H7 (cell line): ENCODE measurements around the gene AEN. TPM values are rescaled to one million over a fixed set of nuclear protein-coding genes. Genes with fewer than 3 reads are reported as not detected.

Experiments
- DNase-seq: peaks from one replicate; pipeline ENCODE4 v3.0.0; 2012
- H3K27me3 ChIP-seq: 2 replicates; pipeline ENCODE4 v1.6.0; 2011; ENCODE audit warnings: mild to moderate bottlenecking, low read length; ENCODE audit not compliant: control insufficient read depth, insufficient read depth
- H3K36me3 ChIP-seq: replicated peaks from 2 replicates; pipeline ENCODE4 v1.5.1; 2011; ENCODE audit warnings: low read length; ENCODE audit not compliant: control insufficient read depth, insufficient read depth
- H3K4me3 ChIP-seq: 2 replicates; pipeline ENCODE4 v1.5.1; 2011; ENCODE audit warnings: low read depth, mild to moderate bottlenecking, control low read depth, low read length, moderate library complexity; ENCODE audit not compliant: insufficient read depth
- total RNA-seq: library from RNA; depleted of rRNA; stranded (reverse); fragments of >200 nt; shearing (Covaris generic); gene quantifications from 2 replicates; pipeline ENCODE4 v1.2.3, GENCODE V29; 2014

Gene AEN
- total RNA-seq, 1 experiment from 2014 or later: 64.8 TPM

DNA sequence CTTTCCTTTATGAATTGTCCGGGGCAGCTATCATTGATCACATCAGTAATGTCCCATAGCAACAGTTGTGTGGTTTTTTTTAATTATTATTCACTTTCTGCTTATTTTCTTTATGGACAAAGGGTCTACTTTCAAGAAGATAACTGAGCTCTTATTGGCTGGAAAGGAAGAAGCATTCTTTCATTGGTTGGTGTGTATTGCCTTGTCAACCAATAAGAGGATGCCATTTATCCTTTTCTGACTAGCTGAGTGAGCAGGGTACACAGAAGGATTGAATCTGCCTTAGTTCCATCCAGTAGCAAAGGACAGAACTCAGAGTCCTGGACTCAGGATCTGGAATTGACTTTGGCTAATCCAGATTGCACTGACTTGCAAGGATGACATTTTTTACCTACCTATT lies 13.2 kb upstream of the AEN start:
- peaks cover 45% of the 10 kb centered on the region for H3K27me3 ChIP-seq
- no peak for DNase-seq
- no peaks in the 10 kb centered on the region for H3K36me3 ChIP-seq
- H3K4me3 ChIP-seq: no peak overlapping the region

DNA sequence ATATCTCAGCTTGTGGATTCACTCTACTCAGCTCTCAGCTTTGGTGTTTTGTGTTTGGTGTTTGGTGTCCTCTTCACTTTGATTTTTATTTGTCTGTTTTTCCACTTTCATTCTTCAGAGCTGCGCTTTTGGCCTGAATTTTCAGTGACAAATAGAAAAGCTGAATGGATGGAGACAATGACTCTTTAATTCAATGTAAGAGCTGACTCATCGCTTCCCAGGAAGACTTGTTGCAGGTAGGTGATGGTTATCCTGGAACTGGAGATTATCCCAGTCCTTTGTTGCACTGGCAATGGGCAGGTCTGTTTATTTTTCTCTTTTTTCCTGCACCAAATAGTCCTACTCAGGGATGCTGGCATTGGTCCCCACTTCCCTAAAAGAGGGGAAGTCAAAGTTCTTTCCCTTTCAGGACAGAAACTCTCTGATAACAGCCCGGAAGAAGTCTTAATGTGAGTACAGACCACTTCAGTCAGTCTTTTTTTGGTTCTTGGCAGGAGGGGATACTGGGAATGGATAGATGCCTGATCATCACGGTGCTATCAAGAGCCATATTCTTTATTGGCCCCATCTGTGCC lies 12.4 kb upstream of the AEN start:
- no peaks in the 10 kb centered on the region for H3K36me3 ChIP-seq
- DNase-seq: no peak
- H3K27me3 ChIP-seq: peaks cover 38% of the 10 kb centered on the region
- no peak overlapping the region for H3K4me3 ChIP-seq

DNA sequence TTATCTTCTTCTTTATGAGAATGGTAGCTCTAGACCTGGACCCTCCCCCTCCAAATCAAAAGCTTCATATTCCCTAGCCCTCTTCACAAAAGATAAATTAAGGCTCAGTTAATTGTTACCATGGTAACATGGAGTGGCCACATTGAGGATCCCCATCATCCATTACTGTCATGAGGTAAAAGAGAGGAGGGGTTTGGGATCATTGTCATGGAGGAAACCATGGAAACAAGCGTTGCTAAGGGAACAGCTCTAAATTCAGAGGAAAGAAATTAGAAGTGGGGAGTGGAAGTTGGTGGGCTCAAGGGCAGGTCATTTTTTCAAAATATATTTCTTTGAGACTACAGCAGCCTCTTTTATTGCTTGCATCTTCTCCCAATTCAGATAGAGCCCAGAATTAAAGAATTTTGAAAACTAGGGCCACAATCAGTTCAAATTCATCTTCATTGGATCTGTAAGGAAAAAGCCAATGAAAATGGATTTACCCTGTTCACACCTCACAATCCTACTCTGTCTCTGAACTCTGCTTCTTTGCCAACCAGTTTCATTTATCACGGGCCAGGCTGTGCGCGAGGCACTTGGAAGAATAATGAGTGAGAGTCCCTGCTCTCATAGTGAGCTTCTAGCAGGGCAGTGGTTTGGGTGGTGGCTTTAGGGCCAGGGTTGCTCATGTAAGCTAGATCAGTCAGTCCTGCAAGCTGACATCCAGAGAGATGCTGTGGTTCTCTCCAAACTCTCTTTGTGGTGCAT lies 11.6 kb upstream of the AEN start:
- H3K4me3 ChIP-seq: no peak overlapping the region
- H3K27me3 ChIP-seq: peaks cover 30% of the 10 kb centered on the region
- peak; percentile 68 for DNase-seq
- no peaks in the 10 kb centered on the region for H3K36me3 ChIP-seq

DNA sequence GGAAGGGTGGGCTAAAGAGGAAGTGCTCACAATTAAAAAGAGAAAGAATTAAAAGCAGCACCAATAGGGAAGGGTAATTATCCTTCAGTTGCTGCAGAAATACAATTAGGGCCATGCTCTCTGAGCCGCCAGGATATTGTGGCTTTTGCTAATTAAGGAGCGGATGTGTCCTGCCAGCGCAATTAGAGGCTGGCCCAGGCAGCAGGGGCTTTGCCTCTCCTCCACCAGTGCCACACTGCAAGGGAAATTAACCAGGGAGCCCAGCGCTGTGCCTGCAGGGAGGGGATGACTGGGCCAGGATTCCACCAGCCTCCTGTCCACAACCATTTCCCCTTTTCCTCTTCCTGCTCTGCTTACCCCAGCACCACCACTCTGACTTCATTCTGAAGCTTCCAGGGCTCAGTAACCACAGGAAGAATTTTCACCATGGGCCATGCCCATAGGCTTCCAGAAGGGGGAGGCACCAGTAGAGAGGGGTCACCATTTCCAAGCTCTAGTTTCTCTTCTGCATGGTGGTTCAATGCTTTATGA lies 10.4 kb upstream of the AEN start:
- peaks cover 17% of the 10 kb centered on the region for H3K27me3 ChIP-seq
- H3K4me3 ChIP-seq: no peak overlapping the region
- H3K36me3 ChIP-seq: no peaks in the 10 kb centered on the region
- peak; percentile 56 for DNase-seq

DNA sequence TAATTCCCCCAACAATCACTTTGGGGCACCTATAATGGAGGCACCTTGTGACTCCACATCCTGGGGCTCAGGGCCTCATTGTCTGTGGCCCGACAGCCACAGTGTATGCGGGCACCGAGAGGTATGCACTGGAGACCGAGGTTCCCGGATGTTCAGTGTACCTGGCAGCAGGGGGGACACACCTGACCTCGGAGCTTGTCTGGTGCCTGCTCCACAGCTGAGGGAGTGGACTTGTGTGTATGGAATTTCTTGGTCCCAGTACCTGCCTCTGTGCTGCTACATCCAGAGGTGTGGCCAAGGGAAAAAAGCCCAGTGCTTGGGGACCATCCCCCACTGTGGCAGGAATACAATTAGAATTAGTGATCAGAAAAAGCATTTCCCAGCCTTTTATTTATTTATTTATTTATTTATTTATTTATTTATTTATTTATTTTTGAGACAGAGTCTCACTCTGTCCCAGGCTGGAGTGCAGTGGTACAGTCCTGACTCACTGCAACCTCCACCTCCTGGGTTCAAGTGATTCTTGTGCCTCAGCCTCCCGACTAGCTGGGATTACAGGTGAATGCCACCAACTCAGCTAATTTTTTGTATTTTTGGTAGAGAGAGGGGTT lies 8.8 kb upstream of the AEN start:
- peak; percentile 28 for DNase-seq
- no peak overlapping the region for H3K4me3 ChIP-seq
- no peaks in the 10 kb centered on the region for H3K36me3 ChIP-seq
- peaks cover 2% of the 10 kb centered on the region for H3K27me3 ChIP-seq

DNA sequence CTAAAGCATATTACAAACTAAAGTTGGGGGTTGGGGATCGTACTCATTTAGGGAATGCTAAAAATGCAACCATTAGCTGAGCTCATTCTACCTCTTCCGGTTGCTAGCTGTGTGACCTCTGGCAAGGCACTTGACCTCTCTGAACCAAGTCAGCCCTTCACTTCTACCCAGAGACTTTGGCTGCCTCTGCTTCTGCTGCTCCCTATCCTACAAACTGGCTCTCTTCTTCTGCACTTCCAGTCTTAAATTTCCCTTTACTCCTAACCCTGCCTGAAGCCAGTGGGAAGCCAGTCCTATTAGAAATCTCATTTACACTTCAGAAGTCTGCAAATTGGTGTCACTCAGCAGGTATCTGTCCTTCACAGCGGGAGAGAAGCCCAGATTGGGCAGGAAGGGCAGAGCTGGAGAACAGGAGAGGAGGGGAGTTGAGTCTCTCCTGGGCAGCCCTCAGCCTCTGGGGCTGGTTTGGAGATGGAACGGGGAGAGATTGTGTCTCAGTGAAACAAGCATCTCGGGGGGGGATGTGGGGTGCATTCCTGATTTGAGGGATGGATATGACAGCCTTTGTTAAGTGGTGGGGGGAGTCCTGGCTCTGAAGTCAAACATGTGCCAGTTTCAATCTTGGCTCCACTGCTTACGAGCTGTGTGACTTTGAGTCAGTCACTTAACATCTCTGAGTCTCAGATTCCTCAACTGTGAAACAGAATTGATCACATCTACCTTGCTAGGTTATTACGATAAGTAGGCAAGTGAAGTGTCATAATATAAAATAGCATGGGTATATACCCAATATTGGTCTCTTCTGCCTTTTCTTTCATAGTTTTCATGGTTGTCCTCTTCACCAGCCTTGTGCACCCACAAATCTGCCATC lies 7.8 kb upstream of the AEN start:
- peak; percentile 62 for DNase-seq
- H3K4me3 ChIP-seq: no peak overlapping the region
- H3K36me3 ChIP-seq: no peaks in the 10 kb centered on the region
- H3K27me3 ChIP-seq: no peaks in the 10 kb centered on the region; the same call in 1 of the 2 replicates

DNA sequence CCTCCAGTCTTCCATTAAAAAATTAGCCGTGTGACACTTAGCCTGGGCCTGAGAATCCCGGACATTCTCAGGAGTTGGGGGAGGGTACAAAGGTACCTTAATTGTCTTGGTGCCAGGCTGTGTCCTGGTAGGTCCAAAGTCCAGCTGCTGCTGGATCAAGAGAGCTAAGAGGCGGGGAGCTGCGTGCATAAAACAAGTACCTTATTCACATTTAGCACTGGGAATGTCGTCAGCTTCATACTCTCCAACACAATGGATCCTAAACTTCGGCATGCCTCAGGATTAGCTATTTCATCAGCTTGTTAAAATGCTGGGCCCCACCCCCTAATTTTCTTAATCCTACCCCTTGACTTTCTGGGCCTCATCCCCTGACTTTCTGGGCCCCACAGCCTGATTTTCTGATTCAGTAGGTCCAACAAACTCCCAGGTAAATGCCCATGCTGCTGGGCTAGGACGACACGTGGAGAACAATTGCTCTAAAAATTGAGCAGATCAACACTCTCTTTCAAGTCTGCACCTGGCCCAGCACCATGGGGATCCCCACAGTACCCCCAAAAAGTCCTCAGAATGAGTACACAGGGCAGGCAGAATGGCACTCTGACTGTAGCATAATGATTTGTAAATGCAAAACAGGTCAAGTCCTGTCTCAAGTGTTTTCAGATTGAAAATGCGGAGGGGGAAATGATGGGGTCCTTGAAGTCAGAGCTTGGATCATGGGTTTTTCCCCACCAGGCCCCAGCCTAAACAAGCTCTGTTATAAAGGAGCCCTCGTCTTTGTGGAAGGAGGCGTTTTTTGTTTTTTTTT lies 5.6 kb upstream of the AEN start:
- Histone ChIP-seq H3K27me3 (no peaks in the 10 kb centered on the region; the same call in 1 of the 2 replicates), H3K36me3 (no peaks in the 10 kb centered on the region), H3K4me3 (no peak overlapping the region)
- DNase-seq: peak; percentile 19

DNA sequence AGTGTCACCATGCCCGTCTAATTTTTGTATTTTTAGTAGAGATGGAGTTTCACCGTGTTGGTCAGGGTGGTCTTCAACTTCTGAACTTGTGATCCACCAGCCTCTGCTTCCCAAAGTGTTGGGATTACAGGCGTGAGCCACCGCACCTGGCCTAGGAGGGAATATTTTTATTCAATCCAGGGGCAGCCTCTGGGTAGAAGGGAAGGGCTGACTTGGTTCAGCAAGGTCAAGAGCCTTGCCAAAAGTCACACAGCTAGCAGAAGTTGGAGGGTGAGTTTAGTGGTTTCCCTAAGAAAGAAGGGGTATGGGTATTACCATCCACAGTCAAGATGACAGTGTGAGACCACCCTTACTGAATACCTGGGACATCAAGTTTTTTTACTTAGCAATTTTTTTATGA lies 4.9 kb upstream of the AEN start:
- Histone ChIP-seq H3K27me3 (no peaks in the 10 kb centered on the region; the same call in 1 of the 2 replicates), H3K4me3 (no peak overlapping the region), H3K36me3 (no peaks in the 10 kb centered on the region)
- DNase-seq: no peak

DNA sequence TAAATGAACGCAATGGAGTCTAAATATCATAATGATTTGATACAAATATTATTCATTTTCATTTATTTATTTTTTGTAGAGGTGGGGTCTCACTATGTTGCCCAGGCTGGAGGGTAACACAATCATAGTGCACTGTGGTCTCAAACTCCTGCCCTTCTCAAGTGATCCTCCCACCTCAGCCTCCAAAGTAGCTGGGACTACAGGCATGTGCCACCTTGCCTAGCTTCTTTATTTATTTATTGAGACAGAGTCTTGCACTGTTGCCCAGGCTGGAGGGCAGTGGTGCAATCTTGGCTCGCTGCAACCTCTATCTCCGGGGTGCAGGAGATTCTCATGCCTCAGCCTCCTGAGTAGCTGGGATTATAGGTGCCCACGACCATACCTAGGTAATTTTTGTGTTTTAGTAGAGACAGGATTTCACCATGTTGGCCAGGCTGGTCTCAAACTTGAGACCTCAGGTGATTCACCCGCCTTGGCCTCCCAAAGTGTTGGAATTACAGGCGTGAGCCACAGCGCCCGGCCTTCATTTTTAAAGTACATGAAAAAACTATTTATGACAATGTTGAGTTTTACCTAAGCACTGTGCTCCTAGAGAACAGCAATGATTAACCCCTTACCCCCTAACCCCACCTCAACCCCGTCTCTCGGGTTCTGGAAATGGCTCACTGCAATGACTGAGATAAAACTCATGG lies 4.0 kb upstream of the AEN start:
- no peak for DNase-seq
- no peak overlapping the region for H3K4me3 ChIP-seq
- H3K27me3 ChIP-seq: no peaks in the 10 kb centered on the region; the same call in 1 of the 2 replicates
- H3K36me3 ChIP-seq: no peaks in the 10 kb centered on the region; the same call in 1 of the 2 replicates

DNA sequence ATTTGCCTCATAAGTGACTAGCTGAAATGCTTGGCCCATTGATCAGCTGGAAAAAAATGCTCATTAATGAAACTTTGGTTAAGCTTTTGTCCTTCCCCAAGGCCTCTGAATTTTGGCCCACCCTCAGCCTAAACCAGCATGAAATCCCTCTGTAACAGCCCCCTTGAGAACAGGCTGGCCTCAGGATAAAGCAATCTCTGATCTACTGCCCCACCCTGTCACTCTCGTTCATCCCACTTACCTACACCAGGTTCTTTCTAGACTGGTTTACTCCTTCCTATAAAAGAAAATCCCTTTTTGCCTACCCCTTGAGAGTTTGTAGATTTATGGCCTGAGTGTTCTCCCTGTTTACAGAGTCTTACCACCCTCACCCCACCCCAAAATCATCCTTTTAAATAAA lies 3.4 kb upstream of the AEN start:
- Histone ChIP-seq H3K36me3 (no peaks in the 10 kb centered on the region; the same call in 1 of the 2 replicates), H3K27me3 (no peaks in the 10 kb centered on the region; the same call in 1 of the 2 replicates), H3K4me3 (no peak overlapping the region)
- no peak for DNase-seq

DNA sequence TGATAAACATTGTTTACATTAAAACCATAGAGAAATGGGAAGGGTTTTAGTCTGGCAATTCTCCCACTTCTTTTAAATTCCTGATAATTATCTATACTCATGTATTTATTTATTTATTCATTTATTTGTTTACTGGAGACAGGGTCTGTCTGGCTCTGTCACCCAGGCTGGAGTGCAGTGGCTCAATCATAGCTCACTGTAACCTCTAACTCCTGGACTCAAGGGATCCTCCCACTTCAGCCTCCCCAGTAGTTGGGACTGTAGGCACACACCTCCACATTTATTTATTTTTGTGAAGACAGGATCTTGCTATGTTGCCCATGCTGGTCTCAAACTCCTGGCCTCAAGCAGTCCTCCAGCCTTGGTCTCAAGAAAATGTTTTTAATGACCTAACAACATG lies 2.5 kb upstream of the AEN start:
- DNase-seq: no peak
- H3K36me3 ChIP-seq: peaks cover 7% of the 10 kb centered on the region
- H3K4me3 ChIP-seq: no peak overlapping the region

DNA sequence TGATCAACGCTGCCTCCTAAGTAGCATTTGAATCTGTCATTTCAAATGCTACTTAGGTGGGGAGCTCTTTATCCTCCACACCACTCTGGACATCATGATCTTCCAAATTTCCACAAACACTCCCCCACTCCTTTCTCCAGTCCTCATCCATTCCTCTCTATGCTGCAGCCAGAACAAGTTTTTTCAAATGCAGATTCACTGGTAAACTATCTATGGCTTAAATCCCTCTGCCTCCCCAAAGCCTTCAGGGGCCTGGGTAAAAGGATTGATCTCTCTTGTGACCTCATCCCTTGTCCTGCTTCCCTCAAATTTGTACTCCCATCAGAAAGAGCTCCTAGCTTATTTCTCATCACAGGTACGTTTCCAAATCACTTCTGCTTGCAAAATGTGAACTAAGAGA lies 1.3 kb upstream of the AEN start:
- peaks cover 11% of the 10 kb centered on the region for H3K36me3 ChIP-seq
- H3K27me3 ChIP-seq: no peaks in the 10 kb centered on the region
- DNase-seq: peak; percentile 43
- H3K4me3 ChIP-seq: no peak overlapping the region

More for the DNA sequence above, 2.5 kb upstream of the AEN start:
- no peaks in the 10 kb centered on the region; the same call in 1 of the 2 replicates for H3K27me3 ChIP-seq
